AG09309 (cell line): ENCODE results near the gene DNAJB4.

Experiments used
- DNase-seq: peaks from one replicate; pipeline ENCODE4 v3.0.0-alpha.2; 2010; ENCODE audit warnings: low read depth
- H3K4me3 ChIP-seq: 2 replicates; pipeline ENCODE4 v1.5.1; 2011; ENCODE audit warnings: mild to moderate bottlenecking, low read depth, low read length, moderate library complexity; ENCODE audit not compliant: control insufficient read depth
- TF ChIP-seq, protein P1 (sequence below): IDR thresholded peaks from 2 replicates; pipeline ENCODE4 v1.5.1; 2011; ENCODE audit warnings: mild to moderate bottlenecking, low read depth, low read length, inconsistent platforms; ENCODE audit not compliant: insufficient read depth, control insufficient read depth; ENCODE audit errors: missing control alignments

The DNAJB4 gene

DNA sequence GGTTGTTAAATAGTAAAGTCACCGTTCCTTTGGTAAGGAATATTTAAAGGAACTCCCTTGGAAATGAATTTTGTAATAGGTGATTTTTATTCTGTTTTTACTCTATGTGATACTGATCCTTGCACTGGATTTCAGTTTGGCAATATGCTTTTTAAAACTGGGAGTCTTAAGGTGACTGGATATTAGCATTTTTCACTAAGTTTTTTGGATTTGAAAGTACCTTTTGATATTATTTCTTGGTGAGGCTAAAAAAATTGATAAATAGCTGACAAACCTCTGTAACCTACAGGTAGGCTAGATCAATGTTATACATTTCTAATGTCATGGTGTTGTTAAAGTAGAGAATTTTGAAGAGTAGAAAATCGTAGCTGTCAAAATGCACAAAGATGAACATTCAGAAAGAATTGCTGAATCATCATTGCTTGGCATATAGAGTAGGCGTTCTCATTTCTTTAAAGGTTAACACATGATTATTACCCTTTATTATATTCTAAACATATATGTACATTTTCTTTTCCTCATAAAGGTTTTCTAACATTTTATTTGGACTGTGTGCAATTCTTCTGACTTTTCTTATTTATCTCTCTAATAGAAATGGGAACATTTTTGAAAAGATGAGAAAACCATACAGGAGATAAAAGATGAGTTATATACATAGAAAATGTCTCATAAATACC, 1.5 kb upstream of the DNAJB4 start:
- TF ChIP-seq, protein P1, sequence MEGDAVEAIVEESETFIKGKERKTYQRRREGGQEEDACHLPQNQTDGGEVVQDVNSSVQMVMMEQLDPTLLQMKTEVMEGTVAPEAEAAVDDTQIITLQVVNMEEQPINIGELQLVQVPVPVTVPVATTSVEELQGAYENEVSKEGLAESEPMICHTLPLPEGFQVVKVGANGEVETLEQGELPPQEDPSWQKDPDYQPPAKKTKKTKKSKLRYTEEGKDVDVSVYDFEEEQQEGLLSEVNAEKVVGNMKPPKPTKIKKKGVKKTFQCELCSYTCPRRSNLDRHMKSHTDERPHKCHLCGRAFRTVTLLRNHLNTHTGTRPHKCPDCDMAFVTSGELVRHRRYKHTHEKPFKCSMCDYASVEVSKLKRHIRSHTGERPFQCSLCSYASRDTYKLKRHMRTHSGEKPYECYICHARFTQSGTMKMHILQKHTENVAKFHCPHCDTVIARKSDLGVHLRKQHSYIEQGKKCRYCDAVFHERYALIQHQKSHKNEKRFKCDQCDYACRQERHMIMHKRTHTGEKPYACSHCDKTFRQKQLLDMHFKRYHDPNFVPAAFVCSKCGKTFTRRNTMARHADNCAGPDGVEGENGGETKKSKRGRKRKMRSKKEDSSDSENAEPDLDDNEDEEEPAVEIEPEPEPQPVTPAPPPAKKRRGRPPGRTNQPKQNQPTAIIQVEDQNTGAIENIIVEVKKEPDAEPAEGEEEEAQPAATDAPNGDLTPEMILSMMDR, result no peak
- H3K4me3 ChIP-seq, result no peak overlapping the region
- no peak for DNase-seq

- TF ChIP-seq, protein P1, result no peak
- peak; percentile 27 for DNase-seq
- H3K4me3 ChIP-seq, result peak overlapping the region; percentile 49
Measured at GRCh38 chr1:78003882-78004718, 639 bp upstream of the DNAJB4 start.

GRCh38 chr1:78005448-78005722, 646 bp downstream of the DNAJB4 start:
- TF ChIP-seq, protein P1, result no peak
- no peak for DNase-seq
- H3K4me3 ChIP-seq, result peak overlapping the region; percentile 49

- peak; percentile 77 for DNase-seq
- peak overlapping the region; percentile 49 for H3K4me3 ChIP-seq
- TF ChIP-seq, protein P1, result no peak
Measured at GRCh38 chr1:78005755-78006154, 1.0 kb downstream of the DNAJB4 start.

GRCh38 chr1:78006521-78006920, 1.8 kb downstream of the DNAJB4 start:
- TF ChIP-seq, protein P1, result no peak
- H3K4me3 ChIP-seq, result peak overlapping the region; percentile 49
- no peak for DNase-seq

DNA sequence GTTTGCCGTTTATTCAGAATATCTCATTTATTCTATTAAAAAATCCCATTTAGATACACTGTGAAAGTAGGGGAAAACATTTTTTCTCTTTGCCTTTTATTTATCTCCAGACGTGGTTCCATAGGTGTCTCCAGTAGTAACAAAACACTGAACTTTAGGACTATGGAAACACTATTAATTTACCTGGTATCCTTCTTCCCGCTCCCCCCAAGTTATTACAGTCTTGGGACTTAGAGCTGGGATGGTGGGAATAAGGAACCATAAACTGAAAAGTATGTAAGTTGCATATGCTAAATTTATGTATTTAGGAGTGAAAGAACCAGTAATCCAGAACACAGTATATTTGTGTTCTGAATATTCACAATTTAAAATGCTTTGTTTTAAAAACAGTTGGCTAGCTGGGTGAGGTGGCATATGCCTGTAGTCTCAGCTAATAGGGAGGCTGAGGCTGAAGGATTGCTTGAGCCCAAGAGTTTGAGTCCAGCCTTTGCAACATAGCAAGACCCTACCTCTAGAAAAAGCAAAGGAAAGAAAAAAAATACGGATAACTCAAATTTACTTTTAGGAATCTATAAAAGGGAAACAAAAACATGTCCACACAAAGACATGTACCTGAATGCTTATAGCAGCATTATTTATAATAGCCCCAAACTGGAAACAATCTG, 3.1 kb downstream of the DNAJB4 start:
- TF ChIP-seq, protein P1, result no peak
- DNase-seq, result no peak

More for the DNA sequence above, 3.1 kb downstream of the DNAJB4 start:
- H3K4me3 ChIP-seq, result peak overlapping the region; percentile 49
